Skeletal muscle cell (primary cell): ENCODE results near the gene SUSD5.
"Not testable (repeated sequence)": the region's sequence is repeated elsewhere in the genome, so short reads cannot be mapped to it uniquely, and the experiment has no call there.

Source experiments
- DNase-seq: peaks from one replicate; pipeline ENCODE4 v3.0.0-alpha.2; 2010; ENCODE audit warnings: low read depth
- H3K4me3 ChIP-seq: 2 replicates; pipeline ENCODE4 v1.5.1; 2011; ENCODE audit warnings: low read depth, mild to moderate bottlenecking, control low read depth, low read length, moderate library complexity

SUSD5 gene

DNA sequence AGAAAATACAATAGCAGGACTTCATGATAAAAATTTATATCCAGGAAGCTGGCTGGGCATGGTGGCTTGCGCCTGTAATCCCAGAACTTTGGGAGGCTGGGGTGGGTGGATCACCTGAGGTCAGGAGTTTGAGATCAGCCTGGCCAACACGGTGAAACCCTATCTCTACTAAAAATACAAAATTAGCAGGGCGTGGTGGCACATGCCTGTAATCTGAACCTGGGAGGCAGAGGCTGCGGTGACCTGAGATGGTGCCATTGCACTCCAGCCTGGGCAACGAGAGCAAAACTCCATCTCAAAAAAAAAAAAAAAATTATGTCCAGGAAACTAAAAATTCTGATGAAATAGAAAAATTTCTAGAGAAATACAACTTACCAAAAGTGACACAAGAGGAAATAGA lies 56.0 kb downstream of the SUSD5 start:
- DNase-seq, H3K4me3 ChIP-seq: not testable (repeated sequence)

- DNase-seq, result no peak
- no peak overlapping the region for H3K4me3 ChIP-seq
Observed at GRCh38 chr3:33159981-33160380, 58.6 kb downstream of the SUSD5 start.

GRCh38 chr3:33159234-33159633 lies 59.4 kb downstream of the SUSD5 start:
- H3K4me3 ChIP-seq, result no peak overlapping the region
- no peak for DNase-seq

- DNase-seq, result no peak
- H3K4me3 ChIP-seq, result no peak overlapping the region
Observed at GRCh38 chr3:33155301-33155700, 63.3 kb downstream of the SUSD5 start.

DNA sequence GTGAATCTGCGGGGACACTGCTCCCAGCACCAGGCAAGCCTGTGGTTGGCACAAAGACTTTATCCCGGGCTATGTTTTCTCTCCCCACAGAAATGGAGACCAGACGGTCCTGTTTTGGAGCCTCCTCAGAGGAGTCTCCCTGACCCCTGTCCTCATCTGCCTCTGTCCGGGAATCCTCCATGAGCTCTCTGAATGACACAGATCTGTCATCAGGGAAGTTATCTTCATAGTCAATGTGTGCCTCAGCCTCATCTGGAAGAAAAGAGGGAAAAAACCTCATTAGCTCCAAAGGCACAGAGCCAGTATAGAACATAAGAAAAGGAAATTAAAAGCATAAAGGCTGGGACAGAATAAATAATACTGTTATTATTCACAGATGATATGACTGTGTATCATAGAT lies 64.8 kb downstream of the SUSD5 start:
- no peak overlapping the region for H3K4me3 ChIP-seq
- no peak for DNase-seq

DNA sequence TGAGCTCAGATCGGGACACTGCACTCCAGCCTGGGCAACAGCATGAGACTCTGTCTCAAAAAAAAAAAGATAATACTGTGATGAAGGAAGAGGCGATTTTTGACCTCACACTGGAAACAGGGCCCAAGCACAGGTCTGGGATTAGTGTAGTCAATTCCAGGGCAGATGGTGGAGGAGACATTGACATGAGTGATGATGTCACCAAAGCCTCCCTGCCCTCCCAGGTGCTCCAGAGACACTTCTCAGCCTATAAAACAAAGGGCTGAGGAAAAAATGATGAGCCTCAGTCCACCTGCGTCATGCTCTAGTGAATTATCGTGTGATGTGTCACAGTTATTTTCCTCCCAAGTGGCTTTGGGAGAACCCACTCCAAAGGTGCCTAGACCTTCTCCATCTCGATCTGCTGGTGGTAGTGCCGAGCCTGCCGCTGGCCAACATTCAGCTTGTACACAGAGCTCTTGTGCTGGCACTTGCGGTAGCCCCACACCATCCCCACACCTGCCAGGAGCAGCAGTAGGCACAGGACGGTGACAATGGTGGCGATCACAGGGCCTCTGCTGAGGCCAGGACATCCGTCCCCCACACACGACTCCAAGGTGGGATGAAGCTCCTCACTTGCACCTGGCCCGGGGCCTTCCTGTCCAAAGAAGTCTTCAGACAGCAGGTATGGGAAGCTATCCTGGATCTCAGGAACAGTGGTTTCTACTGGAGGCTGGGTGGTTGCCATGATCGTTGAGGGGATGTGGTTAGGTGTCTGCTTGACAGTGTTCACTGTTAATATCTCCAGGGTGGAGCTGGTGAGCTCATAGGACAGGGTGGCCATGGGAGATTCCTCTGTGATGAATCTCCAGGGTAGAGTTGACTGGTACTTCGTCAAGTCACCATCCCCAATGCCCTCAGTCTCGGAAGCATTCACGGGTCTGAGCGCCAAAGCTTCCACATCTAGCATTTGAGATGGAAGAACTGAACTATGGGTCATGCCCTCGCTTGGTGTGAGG lies 65.9 kb downstream of the SUSD5 start:
- no peak overlapping the region for H3K4me3 ChIP-seq
- DNase-seq, result no peak

- no peak for DNase-seq
- no peak overlapping the region for H3K4me3 ChIP-seq
Observed at GRCh38 chr3:33149342-33149741, 69.3 kb downstream of the SUSD5 start.

DNA sequence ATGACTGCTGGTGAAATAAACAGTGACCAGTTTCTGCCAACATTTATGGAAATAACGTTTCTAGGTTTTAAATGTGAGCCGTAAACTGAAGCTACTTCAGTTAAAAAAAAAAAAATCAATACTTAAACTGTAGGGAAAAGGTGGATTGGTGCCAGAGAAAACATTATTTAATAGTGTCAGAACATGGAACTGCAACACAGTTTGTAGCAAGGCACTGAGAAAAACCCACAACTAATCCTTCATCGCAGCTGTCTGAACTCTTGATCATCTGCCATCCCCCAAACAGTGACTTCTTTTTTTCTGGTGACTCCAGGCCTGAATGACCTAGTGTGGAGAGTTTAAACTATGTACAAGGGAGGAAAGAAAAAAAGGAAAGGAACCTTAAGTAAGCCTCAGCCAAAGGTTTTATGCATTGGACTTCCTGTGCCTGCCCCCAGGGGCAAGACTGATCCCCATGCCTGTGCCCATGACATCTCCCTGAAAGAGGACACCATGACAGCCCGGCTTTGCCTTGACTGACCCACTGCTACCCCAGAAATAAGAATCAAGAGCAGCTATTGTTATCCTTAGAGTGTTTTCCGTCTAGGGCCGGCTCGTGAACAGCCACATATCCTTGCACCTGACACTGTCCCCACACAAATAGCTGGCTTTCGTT lies 71.7 kb downstream of the SUSD5 start:
- peak; percentile 73 for DNase-seq
- no peak overlapping the region for H3K4me3 ChIP-seq

DNA sequence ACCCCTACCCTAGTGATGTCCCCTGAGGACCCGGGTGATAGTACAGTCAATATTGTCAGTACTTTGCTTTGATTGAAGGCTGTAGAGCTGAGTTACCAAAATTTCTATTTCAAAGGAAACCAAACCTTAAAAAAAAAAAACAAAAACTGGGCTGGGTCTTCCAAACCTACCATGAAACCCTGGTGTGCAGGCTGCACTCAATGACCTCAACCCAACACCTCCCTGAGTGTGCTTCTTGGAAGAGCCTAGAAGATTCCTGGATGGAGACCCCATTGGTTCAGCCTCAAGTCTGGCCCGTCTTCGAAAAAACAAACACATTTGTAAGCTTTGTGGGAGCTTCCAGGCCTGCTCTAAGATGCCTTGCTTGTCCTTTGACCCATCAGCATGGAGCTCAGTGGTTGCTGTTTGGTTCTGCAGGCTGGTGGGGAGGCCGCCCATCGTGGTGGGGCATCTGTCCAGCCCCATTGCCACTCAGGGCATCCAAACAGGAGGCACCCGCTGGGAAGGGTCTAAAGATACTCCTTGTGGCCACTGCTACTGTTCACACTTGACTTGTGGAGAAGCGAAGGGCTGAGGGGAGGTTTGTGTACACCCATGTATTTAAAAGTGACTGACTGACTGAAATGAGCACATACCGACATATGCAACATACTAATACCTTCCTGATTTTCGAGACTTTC lies 72.6 kb downstream of the SUSD5 start:
- H3K4me3 ChIP-seq, result no peak overlapping the region
- no peak for DNase-seq

- no peak for DNase-seq
- no peak overlapping the region for H3K4me3 ChIP-seq
Observed at GRCh38 chr3:33145221-33145900, 73.2 kb downstream of the SUSD5 start.

GRCh38 chr3:33144433-33144832 lies 74.2 kb downstream of the SUSD5 start:
- no peak overlapping the region for H3K4me3 ChIP-seq
- no peak for DNase-seq

DNA sequence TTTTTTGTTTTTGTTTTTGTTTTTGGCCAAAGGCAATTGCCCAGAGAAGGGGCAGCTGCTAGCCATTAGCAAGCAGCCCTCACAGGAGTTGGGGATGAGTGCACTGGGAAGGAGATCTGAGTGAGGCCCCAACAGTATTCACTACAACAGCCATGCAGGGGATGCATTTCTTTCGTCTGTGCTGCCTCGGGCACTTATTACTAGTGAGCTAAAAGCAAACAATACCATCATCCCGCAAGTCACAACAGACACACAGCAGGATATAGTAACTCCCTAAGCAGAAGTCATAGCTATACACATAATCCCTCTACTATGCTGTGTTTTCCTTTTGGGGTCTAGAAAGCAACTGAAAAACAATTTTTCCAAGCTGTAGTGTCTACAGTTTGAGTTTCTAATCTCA lies 77.6 kb downstream of the SUSD5 start:
- DNase-seq, result no peak
- no peak overlapping the region for H3K4me3 ChIP-seq

DNA sequence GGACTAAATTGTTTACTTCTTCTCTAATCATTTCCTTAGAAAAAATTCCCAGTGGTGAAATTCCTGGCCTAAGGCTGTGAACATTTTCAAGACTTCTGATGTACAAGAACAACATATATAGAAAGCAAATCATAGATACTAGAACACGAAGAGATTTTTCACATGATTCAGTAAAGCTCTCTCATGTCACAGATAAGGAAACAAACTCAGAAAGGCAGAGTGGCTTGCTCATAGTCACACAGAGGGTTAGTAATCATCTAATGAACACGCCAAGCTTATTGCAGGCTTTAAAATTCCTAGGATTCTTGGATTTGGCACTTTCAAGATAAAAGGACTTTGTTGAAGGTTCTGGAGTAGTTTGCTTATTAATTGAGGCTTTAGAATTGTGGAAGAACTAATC lies 78.6 kb downstream of the SUSD5 start:
- DNase-seq, result no peak
- H3K4me3 ChIP-seq, result no peak overlapping the region

DNA sequence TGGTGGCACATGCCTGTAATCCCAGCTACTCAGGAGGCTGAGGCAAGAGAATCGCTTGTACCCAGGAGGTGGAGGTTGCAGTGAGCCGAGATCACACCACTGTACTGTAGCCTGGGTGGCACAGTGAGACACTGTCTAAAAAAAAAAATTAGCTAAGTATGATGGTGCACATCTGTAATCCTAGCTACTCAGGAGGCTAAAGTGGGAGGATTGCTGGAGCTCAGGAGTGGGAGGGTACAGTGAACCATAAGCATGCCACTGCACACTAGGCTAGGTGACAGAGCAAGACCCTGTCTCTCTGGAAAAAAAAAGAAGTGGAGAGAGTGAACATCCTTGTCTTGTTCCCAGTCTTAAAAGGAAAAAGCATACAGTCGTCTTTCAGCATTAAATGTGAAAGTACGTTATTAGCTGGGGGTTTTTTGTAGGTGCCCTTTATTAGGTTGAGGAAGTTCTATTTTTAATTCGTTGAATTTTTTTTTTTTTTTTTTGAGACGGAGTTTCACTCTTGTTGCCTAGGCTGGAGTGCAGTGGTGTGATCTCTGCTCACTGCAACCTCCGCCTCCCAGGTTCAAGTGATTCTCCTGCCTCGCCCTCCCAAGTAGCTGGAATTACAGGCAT lies 79.5 kb downstream of the SUSD5 start:
- DNase-seq, H3K4me3 ChIP-seq: not testable (repeated sequence)

GRCh38 chr3:33137691-33138090 lies 80.9 kb downstream of the SUSD5 start:
- no peak for DNase-seq
- H3K4me3 ChIP-seq, result no peak overlapping the region

DNA sequence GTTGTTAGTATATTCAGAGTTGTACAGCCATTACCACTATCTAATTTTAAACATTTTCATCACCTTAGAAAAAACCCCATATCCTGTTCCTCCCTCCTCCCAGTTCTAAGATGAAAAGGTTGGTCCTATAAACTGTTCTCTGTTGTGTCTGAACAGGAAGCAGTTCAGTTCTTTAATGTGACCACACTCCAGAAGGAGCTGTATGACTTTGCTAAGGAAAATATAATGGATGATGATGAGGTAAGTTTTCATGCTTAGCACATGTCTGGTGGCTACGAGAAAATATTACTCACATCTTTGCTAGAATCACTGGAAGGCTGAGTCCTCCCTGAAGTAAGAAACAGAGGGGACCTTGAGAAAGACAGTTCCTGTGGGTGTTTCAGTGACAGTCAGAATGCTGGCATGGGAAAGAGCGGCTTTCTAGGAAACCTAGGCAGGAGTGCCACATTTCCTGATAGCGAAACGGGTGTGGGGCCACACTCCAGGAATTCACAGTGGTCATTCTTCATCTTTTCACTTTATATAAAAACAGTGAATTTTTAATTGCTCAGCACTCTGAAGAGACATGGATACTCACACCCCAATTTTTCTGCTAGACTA lies 84.5 kb downstream of the SUSD5 start:
- DNase-seq, result no peak
- no peak overlapping the region for H3K4me3 ChIP-seq

DNA sequence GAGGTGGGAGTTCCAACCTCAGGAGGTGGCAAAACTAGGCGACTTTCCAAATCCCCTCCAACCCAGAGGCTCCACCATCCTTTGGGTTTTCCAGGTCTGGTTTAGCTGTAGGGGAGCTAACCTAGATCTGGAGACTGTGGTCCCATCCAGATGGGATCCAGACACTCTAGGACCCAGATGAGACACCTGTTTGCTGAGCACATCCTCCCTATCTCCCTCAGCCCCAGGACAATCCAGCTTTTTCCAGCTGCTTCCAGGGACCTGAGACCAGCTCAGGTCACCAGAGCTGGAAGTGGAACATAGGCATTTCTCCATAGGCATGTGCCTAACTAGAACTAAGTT lies 86.6 kb downstream of the SUSD5 start:
- no peak for DNase-seq
- no peak overlapping the region for H3K4me3 ChIP-seq

DNA sequence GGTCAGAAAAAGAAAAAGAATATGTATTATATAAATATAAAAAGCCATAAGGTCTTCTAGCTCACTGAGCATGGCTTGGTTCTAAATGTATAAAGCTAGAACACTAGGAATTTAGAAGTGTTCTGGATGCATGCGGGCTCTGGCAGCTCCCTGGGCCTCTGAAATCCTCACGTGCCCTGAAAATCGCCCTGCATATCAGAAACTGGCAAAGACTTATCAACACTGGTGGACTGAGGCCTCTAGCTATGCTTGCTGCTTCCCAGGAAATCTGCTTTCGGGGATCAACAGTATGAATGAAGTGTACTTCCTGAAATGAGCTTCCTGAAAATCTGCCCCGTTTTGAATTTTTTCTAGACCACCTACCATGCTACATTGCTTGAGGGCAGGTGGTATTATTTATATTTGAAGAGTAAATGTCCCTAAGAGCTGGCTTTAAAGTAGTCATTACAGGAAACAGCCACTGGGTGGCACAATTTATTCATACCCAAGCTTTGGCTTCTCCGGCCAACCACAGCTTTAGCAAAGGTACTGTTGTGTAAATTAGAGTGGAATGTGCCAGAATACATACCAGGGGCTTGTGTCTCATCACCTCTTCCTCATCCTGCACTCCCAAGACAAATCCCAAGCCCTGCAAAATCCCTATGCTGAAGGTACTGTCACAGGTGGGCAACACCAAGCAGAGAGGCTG lies 87.1 kb downstream of the SUSD5 start:
- no peak overlapping the region for H3K4me3 ChIP-seq
- DNase-seq, result no peak
